DMS114 treated with DMSO at 0.1 percent for 48 hours (cell line): ENCODE data around the gene TCF12.
"Not testable (repeated sequence)": the region's sequence is repeated elsewhere in the genome, so short reads cannot be mapped to it uniquely, and the experiment has no call there.

Experiments
- DNase-seq: peaks from one replicate; lab custom pipeline; 2025; ENCODE audit not compliant: unreplicated experiment; lab: John Stamatoyannopoulos, UW

Gene TCF12

GRCh38 chr15:56944485-56944884 is 26.0 kb downstream of the TCF12 start:
- DNase-seq, result no peak

DNA sequence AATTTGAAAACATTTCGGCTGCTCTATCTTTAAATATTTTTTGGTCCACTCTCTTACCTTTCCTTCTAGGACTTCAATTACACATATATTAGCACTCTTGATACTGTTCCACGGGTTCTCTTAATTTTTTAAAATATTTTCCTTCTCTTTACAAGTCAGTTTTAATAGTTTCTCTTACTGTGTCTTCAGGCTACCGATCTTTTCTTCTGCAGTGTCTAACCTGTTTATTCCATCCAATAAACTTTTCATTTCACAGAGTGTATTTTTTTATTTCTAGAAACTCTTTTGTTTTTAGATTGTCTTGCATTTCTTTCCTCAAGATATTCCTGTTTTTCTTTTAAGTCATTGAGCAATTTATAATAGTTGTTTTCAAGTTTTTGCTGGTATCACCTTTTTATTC is 27.7 kb downstream of the TCF12 start:
- no peak for DNase-seq

DNA sequence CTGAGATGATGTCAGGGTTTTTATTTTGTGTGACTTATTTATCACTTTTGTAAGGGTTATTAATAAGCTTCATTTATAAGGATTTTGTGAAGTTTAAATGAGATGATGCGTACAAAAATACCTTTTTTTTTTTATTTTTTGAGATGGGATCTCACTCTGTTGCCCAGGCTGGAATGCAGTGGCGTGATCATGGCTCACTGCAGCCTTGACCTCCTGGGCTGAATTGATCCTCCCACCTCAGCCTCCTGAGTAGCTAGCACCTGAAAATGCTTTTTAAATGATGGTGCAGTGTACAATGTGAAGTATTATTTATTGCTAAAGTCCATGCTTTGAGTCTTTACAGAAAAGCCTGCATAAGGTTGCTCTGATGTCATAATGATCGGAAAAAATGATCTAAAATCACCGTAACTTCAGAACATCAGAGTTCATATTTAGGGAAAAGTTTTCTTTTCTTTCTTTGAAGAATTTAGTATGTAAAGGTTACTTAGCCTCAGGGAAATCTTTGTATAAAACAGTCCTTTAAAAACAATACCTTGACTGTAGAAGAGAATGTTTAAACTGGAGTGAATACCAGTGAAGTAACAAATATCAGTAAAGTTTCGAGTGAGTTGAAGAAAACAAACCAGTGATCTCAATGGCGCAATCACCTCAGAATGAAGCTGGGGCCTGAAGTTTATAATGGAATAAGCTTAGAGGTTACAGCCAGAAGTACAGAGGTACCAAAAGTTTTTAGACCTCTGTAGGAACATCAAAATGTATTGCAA is 29.7 kb downstream of the TCF12 start:
- no peak for DNase-seq

- DNase-seq, result no peak
These were observed 30.3 kb downstream of the TCF12 start for GRCh38 chr15:56948764-56949101.

DNA sequence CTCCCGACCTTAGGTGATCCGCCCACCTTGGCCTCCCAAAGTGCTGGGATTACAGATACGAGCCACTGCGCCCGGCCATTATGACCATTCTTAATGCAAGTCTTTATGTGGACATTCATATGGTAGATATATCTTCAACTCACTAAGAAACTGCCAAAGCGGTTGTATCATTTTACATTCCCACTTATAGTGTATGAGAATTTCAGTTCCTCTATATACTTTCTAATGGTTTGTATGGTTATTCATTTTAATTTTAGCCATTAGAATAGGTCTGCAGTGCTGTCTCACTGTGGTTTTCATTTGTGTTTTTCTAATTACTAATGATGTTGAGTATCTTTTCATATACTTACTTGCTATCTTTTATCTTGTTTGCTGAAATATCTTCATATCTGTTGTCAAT is 32.5 kb downstream of the TCF12 start:
- no peak for DNase-seq

DNA sequence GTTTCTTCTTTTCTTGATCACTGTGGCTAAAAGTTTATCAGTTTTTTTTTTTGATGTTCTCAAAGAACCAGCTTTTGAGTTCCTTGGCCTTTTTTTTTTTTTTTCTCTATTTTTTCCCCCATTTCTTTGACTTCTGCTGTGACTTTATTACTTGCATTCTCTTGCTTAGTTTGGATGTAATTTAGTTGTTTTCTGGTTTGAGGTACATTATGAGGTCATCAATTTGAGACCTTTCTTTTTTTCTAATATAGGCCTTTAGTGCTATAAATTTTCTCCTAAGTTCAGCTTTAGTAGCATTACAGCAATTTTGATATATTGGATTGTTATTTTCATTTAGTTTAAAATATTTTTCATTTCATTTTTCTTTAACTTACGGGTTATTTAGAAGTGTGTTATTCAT is 35.3 kb downstream of the TCF12 start:
- DNase-seq, result no peak

DNA sequence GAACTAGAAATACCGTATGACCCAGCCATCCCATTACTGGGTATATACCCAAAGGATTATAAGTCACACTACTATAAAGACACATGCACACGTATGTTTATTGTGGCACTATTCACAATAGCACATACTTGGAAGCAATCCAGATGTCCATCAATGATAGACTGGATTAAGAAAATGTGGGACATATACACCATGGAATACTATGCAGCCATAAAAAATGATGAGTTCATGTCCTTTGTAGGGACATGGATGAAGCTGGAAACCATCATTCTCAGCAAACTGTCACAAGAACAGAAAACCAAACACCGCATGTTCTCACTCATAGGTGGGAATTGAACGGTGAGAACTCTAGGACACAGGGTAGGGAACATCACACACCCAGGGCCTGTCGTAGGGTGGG is 36.6 kb downstream of the TCF12 start:
- DNase-seq, result not testable (repeated sequence)

DNA sequence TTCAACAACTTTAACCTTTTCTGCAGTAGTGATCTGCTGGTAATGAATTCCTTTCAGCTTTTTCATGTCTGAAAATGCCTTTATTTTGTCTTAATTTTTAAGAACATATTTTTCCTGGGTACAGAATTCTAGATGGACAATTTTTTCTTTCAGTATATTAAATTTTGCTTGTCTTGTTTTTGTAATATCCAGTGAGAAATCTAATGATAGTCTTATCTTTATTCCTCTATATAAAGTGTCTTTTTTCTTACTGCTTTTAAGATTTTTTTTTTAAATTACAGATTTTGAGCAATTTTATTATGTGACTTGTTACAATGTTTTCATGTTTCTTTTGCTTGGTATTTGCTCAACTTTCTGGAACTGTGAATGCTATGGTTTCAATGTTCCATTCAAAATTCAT is 38.1 kb downstream of the TCF12 start:
- no peak for DNase-seq

- peak; percentile 46 for DNase-seq
These were observed 39.5 kb downstream of the TCF12 start for GRCh38 chr15:56957812-56958406.

GRCh38 chr15:56959318-56959648 is 40.8 kb downstream of the TCF12 start:
- DNase-seq, result no peak

DNA sequence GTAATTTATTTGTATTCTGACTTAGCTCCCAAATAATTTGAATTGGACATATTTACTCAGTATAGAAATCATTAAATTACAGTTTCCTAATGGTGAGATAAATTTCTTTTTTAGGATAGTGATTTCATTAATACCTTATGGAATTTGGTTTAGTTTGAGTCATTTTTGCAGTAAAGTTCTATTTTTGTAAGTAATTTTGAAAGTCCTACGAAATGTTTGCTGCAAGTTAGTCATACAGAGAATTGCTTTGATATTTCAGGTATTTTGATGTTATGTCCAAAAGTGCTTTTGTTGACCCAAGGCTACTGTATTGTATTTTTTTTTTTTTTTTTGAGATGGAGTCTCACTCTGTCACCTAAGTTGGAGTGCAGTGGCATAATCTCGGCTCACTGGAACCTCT is 41.7 kb downstream of the TCF12 start:
- no peak for DNase-seq

DNA sequence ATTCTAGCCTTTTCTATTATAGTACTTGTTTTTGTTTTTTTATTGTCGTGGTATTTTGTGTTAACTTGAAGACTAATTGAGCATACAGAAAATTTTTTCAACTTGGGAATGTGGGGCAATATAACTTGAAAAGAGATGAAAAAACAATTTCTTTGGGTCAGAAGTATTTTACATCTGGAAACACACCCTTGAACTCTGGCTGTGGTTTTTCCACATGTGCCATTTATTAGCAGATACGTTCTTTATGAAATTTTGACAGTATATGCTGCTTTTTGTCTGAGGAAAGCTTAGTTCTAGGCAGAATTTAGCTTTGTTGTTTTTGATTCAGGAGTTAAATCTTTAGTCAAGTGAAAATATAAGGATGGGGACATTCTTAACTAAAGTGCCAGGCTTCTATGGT is 44.7 kb downstream of the TCF12 start:
- no peak for DNase-seq

DNA sequence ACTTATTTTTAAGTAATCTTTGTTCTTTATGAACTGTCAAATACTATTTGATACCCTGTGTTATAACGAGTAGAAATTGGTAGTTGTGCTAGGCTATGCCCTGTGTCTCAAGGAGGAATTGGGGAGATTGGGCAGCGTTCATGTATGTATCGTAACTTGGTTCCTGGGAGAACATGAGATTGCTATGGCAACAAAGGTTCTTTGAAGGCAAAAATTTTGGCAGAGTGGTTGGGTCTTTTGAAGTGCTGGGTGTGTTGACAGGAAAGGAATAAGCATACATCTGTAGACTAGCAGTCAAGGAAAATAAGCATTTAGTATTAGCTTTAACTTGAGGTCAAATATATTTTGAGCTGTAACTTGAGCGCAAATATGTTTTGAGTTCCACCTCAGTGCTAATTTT is 45.3 kb downstream of the TCF12 start:
- DNase-seq, result no peak

DNA sequence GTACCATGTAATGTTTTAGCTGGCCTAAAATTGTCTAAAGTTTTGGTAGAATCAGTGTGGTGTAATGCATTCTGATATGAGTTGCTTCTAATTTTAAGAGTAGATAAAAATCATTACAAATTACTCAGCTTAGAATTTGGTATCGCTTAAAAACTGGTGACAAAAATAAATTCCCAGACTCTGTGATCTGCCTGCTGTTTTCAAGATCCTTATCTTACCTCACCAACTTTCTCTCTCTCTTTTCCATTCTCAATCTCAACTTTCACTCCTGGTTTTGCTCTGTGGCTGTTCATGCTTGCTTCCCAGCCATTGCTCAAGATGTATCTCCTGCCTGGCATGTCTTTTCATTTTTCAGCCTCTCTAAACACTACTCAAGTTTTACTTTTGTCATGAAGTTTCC is 45.7 kb downstream of the TCF12 start:
- no peak for DNase-seq

- DNase-seq, result no peak
These were observed 47.0 kb downstream of the TCF12 start for GRCh38 chr15:56965231-56966013.

DNA sequence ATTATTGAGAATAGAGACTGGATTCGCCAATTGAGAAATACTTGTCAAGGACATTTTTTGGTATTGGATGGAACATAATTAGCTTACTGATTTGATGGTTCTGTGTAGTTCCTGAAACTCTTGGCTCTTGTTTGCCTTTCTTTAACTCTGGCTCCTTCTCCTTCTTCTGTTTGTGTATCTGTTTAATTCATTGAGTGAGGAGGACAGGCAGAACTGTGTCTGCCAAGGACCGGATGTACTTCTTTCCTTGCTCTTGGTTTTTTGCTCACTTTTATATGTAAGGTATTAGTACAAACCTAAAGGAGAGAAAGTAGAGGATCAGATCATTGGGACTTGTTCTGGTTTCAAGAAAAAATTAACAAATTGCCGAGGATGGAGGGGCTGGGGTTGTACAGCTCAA is 48.9 kb downstream of the TCF12 start:
- DNase-seq, result no peak

GRCh38 chr15:56968256-56968655 is 49.8 kb downstream of the TCF12 start:
- no peak for DNase-seq

GRCh38 chr15:56968821-56969220 is 50.4 kb downstream of the TCF12 start:
- DNase-seq, result no peak

DNA sequence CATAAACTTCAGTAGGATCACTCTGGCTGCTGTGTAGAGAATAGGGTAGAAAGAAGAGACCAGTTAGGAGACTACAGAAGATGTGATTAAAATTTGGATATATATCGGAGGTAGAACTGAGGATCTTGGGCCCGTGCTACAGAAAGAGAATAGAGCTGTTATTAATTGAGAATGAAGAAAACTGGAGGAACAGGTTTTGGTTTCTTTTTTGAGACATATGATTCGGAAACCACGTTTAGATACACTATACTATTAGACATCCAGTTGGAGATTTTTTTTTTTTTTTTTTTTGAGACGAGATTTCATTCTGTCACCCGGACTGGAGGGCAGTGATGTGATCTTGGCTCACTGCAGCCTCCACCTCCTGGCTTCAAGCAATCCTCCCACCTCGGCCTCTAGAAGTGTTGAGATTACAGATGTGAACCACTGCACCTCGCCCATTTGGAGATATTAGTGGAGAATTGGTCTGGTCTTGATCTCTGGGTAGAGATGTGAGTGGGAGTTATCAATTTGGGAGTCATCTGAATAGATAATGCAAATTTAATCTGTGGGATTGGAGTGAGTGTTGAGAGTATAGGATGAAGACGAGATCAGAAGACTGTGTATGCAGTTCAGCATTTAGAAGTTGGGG is 50.9 kb downstream of the TCF12 start:
- DNase-seq, result no peak

DNA sequence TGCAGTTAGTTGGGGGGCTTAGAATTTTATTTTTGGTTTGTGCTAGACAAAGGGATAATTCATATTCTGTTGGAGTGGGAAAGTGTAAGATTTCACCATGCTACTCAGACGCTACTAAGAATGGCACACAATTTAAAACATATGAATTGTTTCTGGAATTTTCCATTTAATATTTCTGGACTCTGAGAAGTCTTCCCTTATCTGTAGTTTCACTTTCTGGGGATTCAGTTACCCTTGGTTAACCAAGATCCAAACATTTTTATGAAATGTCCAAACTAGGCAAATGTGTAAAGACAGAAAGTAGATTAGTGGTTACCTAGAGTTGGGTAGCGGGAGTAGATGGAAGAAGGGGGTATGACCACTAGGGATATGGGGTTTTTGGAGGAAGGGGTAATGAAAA is 53.1 kb downstream of the TCF12 start:
- DNase-seq, result no peak

DNA sequence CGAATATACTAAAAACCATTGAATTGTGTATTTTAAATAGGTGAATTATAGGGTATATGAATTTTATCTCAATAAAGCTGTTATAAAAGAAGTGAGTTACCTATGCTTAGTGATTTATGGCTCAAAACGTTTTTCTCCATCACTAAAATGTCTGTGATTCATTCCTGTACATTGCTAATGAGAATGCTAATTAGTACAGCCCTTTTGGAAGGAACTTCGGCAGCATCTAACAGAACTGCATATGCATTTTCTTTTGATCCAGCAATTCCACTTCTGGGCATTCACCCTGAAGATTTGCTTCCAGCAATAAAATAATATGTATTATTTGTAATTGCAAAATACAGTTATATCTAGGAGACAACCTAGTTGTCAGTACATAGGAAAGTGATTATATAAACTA is 53.6 kb downstream of the TCF12 start:
- DNase-seq, result no peak

DNA sequence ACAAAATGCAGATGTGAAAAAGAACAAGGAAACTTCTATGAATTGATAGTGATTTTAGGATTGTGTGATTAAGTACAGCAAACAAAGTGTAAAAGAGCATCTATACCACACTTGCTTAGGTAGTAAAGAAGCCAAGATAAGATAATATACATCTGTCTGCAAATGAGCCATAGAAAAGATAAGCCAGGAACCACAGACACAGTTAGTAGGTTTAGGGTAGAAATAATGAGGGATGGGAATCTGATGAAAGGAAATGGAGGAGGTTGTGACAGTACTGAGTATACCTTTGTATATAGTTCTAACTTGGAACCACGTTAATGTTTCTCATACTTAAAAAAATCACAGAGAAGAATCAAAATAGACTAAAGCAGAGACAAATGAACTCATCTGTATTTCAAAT is 54.0 kb downstream of the TCF12 start:
- no peak for DNase-seq
